H1 (cell line): ENCODE measurements around the gene BCL3. TPM values are rescaled to one million over a fixed set of nuclear protein-coding genes. Genes with fewer than 3 reads are reported as not detected.

Experiments
- CTCF ChIA-PET: fragments of 300-600 bp; sonication (Branson Sonifier 250); formaldehyde crosslinking; loops from one replicate; lab custom pipeline; 2021; ENCODE audit not compliant: partially characterized antibody; lab: Charles Lee
- POLR2A ChIA-PET: fragments of 300-600 bp; sonication (Branson Sonifier 250); formaldehyde crosslinking; loops from one replicate; lab custom pipeline; 2021; ENCODE audit warnings: inconsistent platforms; ENCODE audit not compliant: partially characterized antibody; lab: Charles Lee
- DNase-seq, 2 experiments: peaks; one replicate each; pipeline versions ENCODE4 v3.0.0 to v3.0.0-alpha.2; 2010 to 2022; ENCODE audit warnings: low spot score in 2 of 2, low read depth in 1 of 2, mixed read lengths in 1 of 2
- FAIRE-seq: peaks from 2 replicates; lab custom pipeline; 2011; peaks lifted over from hg19 to GRCh38; lab: Jason Lieb, UNC
- H2AFZ ChIP-seq: 2 replicates; pipeline ENCODE4 v1.8.1; 2012; ENCODE audit warnings: low read length, inconsistent platforms
- H2AK5ac ChIP-seq: 2 replicates; pipeline ENCODE4 v1.6.1; 2013; ENCODE audit warnings: low read depth, low read length
- H2BK120ac ChIP-seq: replicated peaks from 2 replicates; pipeline ENCODE3; 2013; ENCODE audit warnings: low read depth, low read length, inconsistent platforms
- H2BK12ac ChIP-seq: 2 replicates; pipeline ENCODE4 v1.6.1; 2013; ENCODE audit warnings: low read depth, low read length
- H2BK15ac ChIP-seq: 2 replicates; pipeline ENCODE4 v1.6.1; 2013; ENCODE audit warnings: low read length
- H2BK20ac ChIP-seq: 2 replicates; pipeline ENCODE4 v1.6.1; 2013; ENCODE audit warnings: low read length
- H2BK5ac ChIP-seq: 2 replicates; pipeline ENCODE4 v1.6.1; 2013; ENCODE audit warnings: low read depth, low read length
- H3K14ac ChIP-seq: 2 replicates; pipeline ENCODE4 v1.6.1; 2013; ENCODE audit warnings: inconsistent platforms; ENCODE audit not compliant: insufficient read length
- H3K18ac ChIP-seq: 2 replicates; pipeline ENCODE4 v1.6.1; 2013; ENCODE audit warnings: low read length; ENCODE audit errors: extremely low read depth
- H3K23ac ChIP-seq: 2 replicates; pipeline ENCODE4 v1.6.1; 2013; ENCODE audit warnings: inconsistent platforms; ENCODE audit not compliant: insufficient read length
- H3K23me2 ChIP-seq: 2 replicates; pipeline ENCODE4 v1.6.1; 2013; ENCODE audit warnings: low read depth, low read length
- H3K27ac ChIP-seq: 2 replicates; pipeline ENCODE4 v1.6.1; 2011; ENCODE audit warnings: low read depth, low read length, inconsistent platforms
- H3K27me3 ChIP-seq, 4 experiments: replicated peaks in 1 of 4; 1 replicate in 1 of 4; 2 replicates in 3 of 4; pipeline versions ENCODE4 v1.6.1 to v1.8.1; 2011 to 2013; ENCODE audit warnings: low read length in 3 of 4, mild to moderate bottlenecking in 3 of 4, inconsistent platforms in 2 of 4, mixed read lengths in 2 of 4, moderate library complexity in 1 of 4; ENCODE audit not compliant: control insufficient read depth in 3 of 4, insufficient read depth in 3 of 4; ENCODE audit errors: extremely low read depth in 1 of 4
- H3K36me3 ChIP-seq, 4 experiments: 2 replicates each; pipeline versions ENCODE4 v1.6.1 to v1.8.1; 2011 to 2013; ENCODE audit warnings: mild to moderate bottlenecking in 4 of 4, low read length in 3 of 4, moderate library complexity in 2 of 4, control low read depth in 1 of 4, inconsistent platforms in 1 of 4; ENCODE audit not compliant: insufficient read depth in 4 of 4, control insufficient read depth in 2 of 4
- H3K4ac ChIP-seq: replicated peaks from 2 replicates; pipeline ENCODE3; 2013; ENCODE audit warnings: low read length, low read depth, mixed read lengths, inconsistent platforms; ENCODE audit not compliant: insufficient read length
- H3K4me1 ChIP-seq, 4 experiments: replicated peaks in 1 of 4; 1 replicate in 1 of 4; 2 replicates in 3 of 4; pipeline versions ENCODE4 v1.6.1 to v1.8.1; 2011 to 2013; ENCODE audit warnings: low read length in 3 of 4, inconsistent platforms in 2 of 4, mixed read lengths in 1 of 4; ENCODE audit not compliant: insufficient read depth in 4 of 4, control insufficient read depth in 3 of 4
- H3K4me2 ChIP-seq, 2 experiments: 2 replicates each; pipeline versions ENCODE4 v1.6.1 to v1.8.1; 2011 to 2013; ENCODE audit warnings: low read depth in 2 of 2, low read length in 2 of 2, control low read depth in 1 of 2, inconsistent platforms in 1 of 2, mild to moderate bottlenecking in 1 of 2; ENCODE audit not compliant: insufficient read depth in 1 of 2
- H3K4me3 ChIP-seq, 4 experiments: fragments of 200-600, 300-600 bp in 1 of 4; sonication (generic), shearing (Covaris generic), sonication (Bioruptor Twin) in 1 of 4; 2 replicates each; pipeline versions ENCODE4 v1.5.1 to v1.8.1; 2011 to 2016; ENCODE audit warnings: low read length in 4 of 4, low read depth in 3 of 4, control low read depth in 2 of 4, inconsistent platforms in 2 of 4, mild to moderate bottlenecking in 2 of 4, mixed read lengths in 1 of 4, moderate library complexity in 1 of 4; ENCODE audit not compliant: insufficient read depth in 2 of 4; ENCODE audit errors: extremely low read depth in 1 of 4
- H3K56ac ChIP-seq: replicated peaks from 2 replicates; pipeline ENCODE3; 2013; ENCODE audit warnings: low read depth, mild to moderate bottlenecking, mixed read lengths, low read length, inconsistent platforms; ENCODE audit not compliant: insufficient read length
- H3K79me1 ChIP-seq: 2 replicates; pipeline ENCODE4 v1.6.1; 2013; ENCODE audit warnings: low read depth, low read length, control low read depth
- H3K79me2 ChIP-seq, 2 experiments: 2 replicates each; pipeline versions ENCODE4 v1.6.1 to v1.8.1; 2012 to 2013; ENCODE audit warnings: low read length in 2 of 2, mild to moderate bottlenecking in 2 of 2, inconsistent platforms in 1 of 2; ENCODE audit not compliant: insufficient read depth in 2 of 2, control insufficient read depth in 1 of 2
- H3K9ac ChIP-seq, 4 experiments: replicated peaks in 1 of 4; 1 replicate in 1 of 4; 2 replicates in 3 of 4; pipeline versions ENCODE4 v1.6.1 to v1.8.1; 2011 to 2013; ENCODE audit warnings: low read depth in 3 of 4, low read length in 3 of 4, control low read depth in 2 of 4, mild to moderate bottlenecking in 2 of 4, moderate library complexity in 2 of 4, inconsistent platforms in 1 of 4; ENCODE audit errors: extremely low read depth in 1 of 4
- H3K9me3 ChIP-seq, 2 experiments: 2 replicates each; pipeline versions ENCODE4 v1.6.1 to v1.8.1; 2012 to 2013; ENCODE audit warnings: mild to moderate bottlenecking in 2 of 2, moderate library complexity in 2 of 2, control low read depth in 1 of 2, inconsistent platforms in 1 of 2, low read depth in 1 of 2, low read length in 1 of 2, mixed read lengths in 1 of 2; ENCODE audit not compliant: insufficient read depth in 2 of 2
- H4K20me1 ChIP-seq, 2 experiments: replicated peaks in 1 of 2; 2 replicates each; pipeline versions ENCODE3 to v1.8.1; 2011 to 2013; ENCODE audit warnings: inconsistent platforms in 2 of 2, low read length in 2 of 2, mild to moderate bottlenecking in 1 of 2; ENCODE audit not compliant: insufficient read depth in 2 of 2, control insufficient read depth in 1 of 2
- H4K5ac ChIP-seq: 2 replicates; pipeline ENCODE4 v1.6.1; 2013; ENCODE audit warnings: low read length, low read depth, mixed read lengths, inconsistent platforms; ENCODE audit not compliant: insufficient read length
- H4K8ac ChIP-seq: 2 replicates; pipeline ENCODE4 v1.8.0; 2013; ENCODE audit warnings: mild to moderate bottlenecking, moderate library complexity, low read length, inconsistent platforms; ENCODE audit not compliant: insufficient read depth; ENCODE audit errors: extremely low read depth
- H4K91ac ChIP-seq: replicated peaks from 2 replicates; pipeline ENCODE3; 2013; ENCODE audit warnings: low read length, mixed read lengths, inconsistent platforms; ENCODE audit not compliant: insufficient read length
- CEBPB ChIP-seq: IDR thresholded peaks from 2 replicates; pipeline ENCODE4 v1.6.1; 2012; ENCODE audit warnings: low read depth, low read length
- EGR1 ChIP-seq: IDR thresholded peaks from 2 replicates; pipeline ENCODE4 v1.6.1; 2011; ENCODE audit warnings: low read depth, low read length, borderline replicate concordance
- GABPA ChIP-seq: IDR thresholded peaks from 2 replicates; pipeline ENCODE4 v1.6.1; 2011; ENCODE audit warnings: mild to moderate bottlenecking, low read length, moderate library complexity, borderline replicate concordance; ENCODE audit not compliant: insufficient read depth
- SP1 ChIP-seq: IDR thresholded peaks from 2 replicates; pipeline ENCODE4 v1.6.1; 2011; ENCODE audit warnings: low read depth, low read length
- WGBS, 2 experiments: shearing (Covaris generic) in 1 of 2; methylation state at CpG; one replicate each; pipeline versions ENCODE4 v1.1.6 to v1.1.7; 2013 to 2015; ENCODE audit warnings: low lambda C conversion rate in 2 of 2, mixed read lengths in 2 of 2, inconsistent platforms in 1 of 2, low coverage in 1 of 2, missing lambda C conversion rate in 1 of 2; ENCODE audit not compliant: insufficient replicate concordance in 2 of 2, insufficient coverage in 1 of 2, insufficient read length in 1 of 2; ENCODE audit errors: extremely low coverage in 1 of 2, missing lambda C conversion rate in 1 of 2; 5-methylcytosine and 5-hydroxymethylcytosine counted together
- polyA plus RNA-seq, 7 experiments: library from polyadenylated mRNA; depleted of rRNA in 3 of 7; stranded (reverse) in 5 of 7; unstranded in 2 of 7; fragments of >200 nt in 5 of 7; fragments of 200-250 nt in 2 of 7; gene quantifications; 1 replicate in 5 of 7; 2 replicates in 1 of 7; 4 replicates in 1 of 7; pipeline versions ENCODE4 v1.2.1 to v1.2.3, GENCODE V29; 2011 to 2013; ENCODE audit warnings: missing spikeins in 2 of 7, mixed read lengths in 2 of 7
- total RNA-seq: library from RNA; stranded (reverse); fragmentation: NEBNext Ultra II Directional; extraction: Animal tissue kit (Norgen Biotek cat#: 25700); gene quantifications from 2 replicates; pipeline ENCODE4 v1.2.1, GENCODE V29; 2021
- TF ChIP-seq, protein P1 (sequence below): IDR thresholded peaks from 2 replicates; pipeline ENCODE4 v1.6.1; 2012; ENCODE audit warnings: inconsistent platforms
- TF ChIP-seq, protein P2 (sequence below): IDR thresholded peaks from 2 replicates; pipeline ENCODE4 v1.6.1; 2012; ENCODE audit warnings: inconsistent platforms

BCL3 gene
- total and polyA plus RNA-seq, 2 of the 8 experiments (the other 6 are each of a cell fraction or from before 2014, with no cell fraction given): 0.88 to 2.4 TPM

DNA sequence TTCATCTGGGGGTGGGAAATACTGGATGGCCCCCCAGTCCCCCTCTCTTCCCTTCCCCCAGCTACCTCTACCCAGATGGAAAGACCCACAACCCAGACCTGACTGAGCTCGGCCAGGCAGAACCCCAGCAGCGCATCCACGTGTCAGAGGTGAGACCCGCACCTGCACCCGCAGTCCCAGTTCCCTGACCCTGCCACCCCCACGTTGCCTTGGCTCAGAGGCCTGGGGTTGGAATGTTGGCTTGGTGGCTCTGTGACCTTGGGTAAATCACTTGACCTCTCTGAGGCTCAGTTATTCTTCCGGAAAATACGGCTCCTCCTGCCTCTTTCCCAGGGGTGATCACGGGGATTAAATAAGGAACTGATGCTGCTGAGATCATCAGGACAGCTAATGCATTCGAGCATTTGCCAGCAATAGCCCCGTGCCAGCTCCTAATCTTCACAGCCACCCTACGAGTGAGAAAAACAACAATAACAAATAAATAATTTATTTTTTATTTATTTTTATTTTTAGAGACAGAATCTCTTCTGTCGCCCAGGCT, 41.5 kb downstream of the BCL3 start:
- Histone ChIP-seq H2AFZ (no peak overlapping the region), H2BK12ac (no peak overlapping the region), H3K4me3 (no peak overlapping the region), H3K56ac (no peak overlapping the region), H4K20me1 (no peaks in the 10 kb centered on the region), H4K5ac (no peak overlapping the region), H3K14ac (no peak overlapping the region), H3K79me2 (no peaks in the 10 kb centered on the region), H3K4ac (no peak overlapping the region), H2BK120ac (no peak overlapping the region), H3K36me3 (peaks cover 2 to 27% (median 16%) of the 10 kb centered on the region in 4 experiments), H3K27ac (no peak overlapping the region), H3K23ac (no peak overlapping the region), H3K4me1 (no peaks in the 10 kb centered on the region; a peak in 1 of 7 replicates), H2BK20ac (no peak overlapping the region), H2BK15ac (no peak overlapping the region), H2BK5ac (no peak overlapping the region), H4K8ac (peak overlapping the region; percentile 35; the same call in 1 of the 2 replicates), H3K4me2 (no peak overlapping the region), H3K9ac (no peak overlapping the region), H3K23me2 (no peaks in the 10 kb centered on the region), H4K91ac (no peak overlapping the region), H3K9me3 (no peaks in the 10 kb centered on the region), H3K79me1 (no peaks in the 10 kb centered on the region), H2AK5ac (no peak overlapping the region), H3K18ac (no peak overlapping the region), H3K27me3 (no peaks in the 10 kb centered on the region)
- POLR2A ChIA-PET: interaction anchor here (1.3 to 4.9 kb wide), 3 partner anchors 12 to 58 kb away, joined by 3 to 30 read pairs (median 3); partner anchors contain the start of genes BCAM and CBLC
- CTCF ChIA-PET: interaction anchor here (0.9 to 2.6 kb wide), 5 partner anchors 10 to 101 kb away, joined by 3 to 9 read pairs (median 4); no protein-coding TSS in a partner anchor
- WGBS, 2 experiments: 95% methylated on average over 13 of the region's 13 CpGs; no CpG with 5 or more reads in 1 of the 2 experiments
- no peak for FAIRE-seq
- DNase-seq: no peak
- TF ChIP-seq CEBPB: no peak
- TF ChIP-seq, protein P1, sequence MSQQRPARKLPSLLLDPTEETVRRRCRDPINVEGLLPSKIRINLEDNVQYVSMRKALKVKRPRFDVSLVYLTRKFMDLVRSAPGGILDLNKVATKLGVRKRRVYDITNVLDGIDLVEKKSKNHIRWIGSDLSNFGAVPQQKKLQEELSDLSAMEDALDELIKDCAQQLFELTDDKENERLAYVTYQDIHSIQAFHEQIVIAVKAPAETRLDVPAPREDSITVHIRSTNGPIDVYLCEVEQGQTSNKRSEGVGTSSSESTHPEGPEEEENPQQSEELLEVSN: no peak
- no peak for TF ChIP-seq EGR1
- TF ChIP-seq, protein P2, sequence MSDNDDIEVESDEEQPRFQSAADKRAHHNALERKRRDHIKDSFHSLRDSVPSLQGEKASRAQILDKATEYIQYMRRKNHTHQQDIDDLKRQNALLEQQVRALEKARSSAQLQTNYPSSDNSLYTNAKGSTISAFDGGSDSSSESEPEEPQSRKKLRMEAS: no peak
- TF ChIP-seq GABPA: no peak
- TF ChIP-seq SP1: no peak
